H1 (cell line): ENCODE data around the gene CHRNA5. TPM values are rescaled to one million over a fixed set of nuclear protein-coding genes. Genes with fewer than 3 reads are reported as not detected.
"Not testable (repeated sequence)": the region's sequence is repeated elsewhere in the genome, so short reads cannot be mapped to it uniquely, and the experiment has no call there.

Source experiments
- CTCF ChIA-PET: fragments of 300-600 bp; sonication (Branson Sonifier 250); formaldehyde crosslinking; loops from one replicate; lab custom pipeline; 2021; ENCODE audit not compliant: partially characterized antibody; lab: Charles Lee
- POLR2A ChIA-PET: fragments of 300-600 bp; sonication (Branson Sonifier 250); formaldehyde crosslinking; loops from one replicate; lab custom pipeline; 2021; ENCODE audit warnings: inconsistent platforms; ENCODE audit not compliant: partially characterized antibody; lab: Charles Lee
- DNase-seq, 2 experiments: peaks; one replicate each; pipeline versions ENCODE4 v3.0.0 to v3.0.0-alpha.2; 2010 to 2022; ENCODE audit warnings: low spot score in 2 of 2, low read depth in 1 of 2, mixed read lengths in 1 of 2
- FAIRE-seq: peaks from 2 replicates; lab custom pipeline; 2011; peaks lifted over from hg19 to GRCh38; lab: Jason Lieb, UNC
- H2AFZ ChIP-seq: 2 replicates; pipeline ENCODE4 v1.8.1; 2012; ENCODE audit warnings: low read length, inconsistent platforms
- H2AK5ac ChIP-seq: 2 replicates; pipeline ENCODE4 v1.6.1; 2013; ENCODE audit warnings: low read depth, low read length
- H2BK120ac ChIP-seq: replicated peaks from 2 replicates; pipeline ENCODE3; 2013; ENCODE audit warnings: low read depth, low read length, inconsistent platforms
- H2BK12ac ChIP-seq: 2 replicates; pipeline ENCODE4 v1.6.1; 2013; ENCODE audit warnings: low read depth, low read length
- H2BK15ac ChIP-seq: 2 replicates; pipeline ENCODE4 v1.6.1; 2013; ENCODE audit warnings: low read length
- H2BK20ac ChIP-seq: 2 replicates; pipeline ENCODE4 v1.6.1; 2013; ENCODE audit warnings: low read length
- H2BK5ac ChIP-seq: 2 replicates; pipeline ENCODE4 v1.6.1; 2013; ENCODE audit warnings: low read depth, low read length
- H3K14ac ChIP-seq: 2 replicates; pipeline ENCODE4 v1.6.1; 2013; ENCODE audit warnings: inconsistent platforms; ENCODE audit not compliant: insufficient read length
- H3K18ac ChIP-seq: 2 replicates; pipeline ENCODE4 v1.6.1; 2013; ENCODE audit warnings: low read length; ENCODE audit errors: extremely low read depth
- H3K23ac ChIP-seq: 2 replicates; pipeline ENCODE4 v1.6.1; 2013; ENCODE audit warnings: inconsistent platforms; ENCODE audit not compliant: insufficient read length
- H3K23me2 ChIP-seq: 2 replicates; pipeline ENCODE4 v1.6.1; 2013; ENCODE audit warnings: low read depth, low read length
- H3K27ac ChIP-seq: 2 replicates; pipeline ENCODE4 v1.6.1; 2011; ENCODE audit warnings: low read depth, low read length, inconsistent platforms
- H3K27me3 ChIP-seq, 4 experiments: replicated peaks in 1 of 4; 1 replicate in 1 of 4; 2 replicates in 3 of 4; pipeline versions ENCODE4 v1.6.1 to v1.8.1; 2011 to 2013; ENCODE audit warnings: low read length in 3 of 4, mild to moderate bottlenecking in 3 of 4, inconsistent platforms in 2 of 4, mixed read lengths in 2 of 4, moderate library complexity in 1 of 4; ENCODE audit not compliant: control insufficient read depth in 3 of 4, insufficient read depth in 3 of 4; ENCODE audit errors: extremely low read depth in 1 of 4
- H3K36me3 ChIP-seq, 4 experiments: 2 replicates each; pipeline versions ENCODE4 v1.6.1 to v1.8.1; 2011 to 2013; ENCODE audit warnings: mild to moderate bottlenecking in 4 of 4, low read length in 3 of 4, moderate library complexity in 2 of 4, control low read depth in 1 of 4, inconsistent platforms in 1 of 4; ENCODE audit not compliant: insufficient read depth in 4 of 4, control insufficient read depth in 2 of 4
- H3K4ac ChIP-seq: replicated peaks from 2 replicates; pipeline ENCODE3; 2013; ENCODE audit warnings: low read length, low read depth, mixed read lengths, inconsistent platforms; ENCODE audit not compliant: insufficient read length
- H3K4me1 ChIP-seq, 4 experiments: replicated peaks in 1 of 4; 1 replicate in 1 of 4; 2 replicates in 3 of 4; pipeline versions ENCODE4 v1.6.1 to v1.8.1; 2011 to 2013; ENCODE audit warnings: low read length in 3 of 4, inconsistent platforms in 2 of 4, mixed read lengths in 1 of 4; ENCODE audit not compliant: insufficient read depth in 4 of 4, control insufficient read depth in 3 of 4
- H3K4me2 ChIP-seq, 2 experiments: 2 replicates each; pipeline versions ENCODE4 v1.6.1 to v1.8.1; 2011 to 2013; ENCODE audit warnings: low read depth in 2 of 2, low read length in 2 of 2, control low read depth in 1 of 2, inconsistent platforms in 1 of 2, mild to moderate bottlenecking in 1 of 2; ENCODE audit not compliant: insufficient read depth in 1 of 2
- H3K4me3 ChIP-seq, 4 experiments: fragments of 200-600, 300-600 bp in 1 of 4; sonication (generic), shearing (Covaris generic), sonication (Bioruptor Twin) in 1 of 4; 2 replicates each; pipeline versions ENCODE4 v1.5.1 to v1.8.1; 2011 to 2016; ENCODE audit warnings: low read length in 4 of 4, low read depth in 3 of 4, control low read depth in 2 of 4, inconsistent platforms in 2 of 4, mild to moderate bottlenecking in 2 of 4, mixed read lengths in 1 of 4, moderate library complexity in 1 of 4; ENCODE audit not compliant: insufficient read depth in 2 of 4; ENCODE audit errors: extremely low read depth in 1 of 4
- H3K56ac ChIP-seq: replicated peaks from 2 replicates; pipeline ENCODE3; 2013; ENCODE audit warnings: low read depth, mild to moderate bottlenecking, mixed read lengths, low read length, inconsistent platforms; ENCODE audit not compliant: insufficient read length
- H3K79me1 ChIP-seq: 2 replicates; pipeline ENCODE4 v1.6.1; 2013; ENCODE audit warnings: low read depth, low read length, control low read depth
- H3K79me2 ChIP-seq, 2 experiments: 2 replicates each; pipeline versions ENCODE4 v1.6.1 to v1.8.1; 2012 to 2013; ENCODE audit warnings: low read length in 2 of 2, mild to moderate bottlenecking in 2 of 2, inconsistent platforms in 1 of 2; ENCODE audit not compliant: insufficient read depth in 2 of 2, control insufficient read depth in 1 of 2
- H3K9ac ChIP-seq, 4 experiments: replicated peaks in 1 of 4; 1 replicate in 1 of 4; 2 replicates in 3 of 4; pipeline versions ENCODE4 v1.6.1 to v1.8.1; 2011 to 2013; ENCODE audit warnings: low read depth in 3 of 4, low read length in 3 of 4, control low read depth in 2 of 4, mild to moderate bottlenecking in 2 of 4, moderate library complexity in 2 of 4, inconsistent platforms in 1 of 4; ENCODE audit errors: extremely low read depth in 1 of 4
- H3K9me3 ChIP-seq, 2 experiments: 2 replicates each; pipeline versions ENCODE4 v1.6.1 to v1.8.1; 2012 to 2013; ENCODE audit warnings: mild to moderate bottlenecking in 2 of 2, moderate library complexity in 2 of 2, control low read depth in 1 of 2, inconsistent platforms in 1 of 2, low read depth in 1 of 2, low read length in 1 of 2, mixed read lengths in 1 of 2; ENCODE audit not compliant: insufficient read depth in 2 of 2
- H4K20me1 ChIP-seq, 2 experiments: replicated peaks in 1 of 2; 2 replicates each; pipeline versions ENCODE3 to v1.8.1; 2011 to 2013; ENCODE audit warnings: inconsistent platforms in 2 of 2, low read length in 2 of 2, mild to moderate bottlenecking in 1 of 2; ENCODE audit not compliant: insufficient read depth in 2 of 2, control insufficient read depth in 1 of 2
- H4K5ac ChIP-seq: 2 replicates; pipeline ENCODE4 v1.6.1; 2013; ENCODE audit warnings: low read length, low read depth, mixed read lengths, inconsistent platforms; ENCODE audit not compliant: insufficient read length
- H4K8ac ChIP-seq: 2 replicates; pipeline ENCODE4 v1.8.0; 2013; ENCODE audit warnings: mild to moderate bottlenecking, moderate library complexity, low read length, inconsistent platforms; ENCODE audit not compliant: insufficient read depth; ENCODE audit errors: extremely low read depth
- H4K91ac ChIP-seq: replicated peaks from 2 replicates; pipeline ENCODE3; 2013; ENCODE audit warnings: low read length, mixed read lengths, inconsistent platforms; ENCODE audit not compliant: insufficient read length
- WGBS, 2 experiments: shearing (Covaris generic) in 1 of 2; methylation state at CpG; one replicate each; pipeline versions ENCODE4 v1.1.6 to v1.1.7; 2013 to 2015; ENCODE audit warnings: low lambda C conversion rate in 2 of 2, mixed read lengths in 2 of 2, inconsistent platforms in 1 of 2, low coverage in 1 of 2, missing lambda C conversion rate in 1 of 2; ENCODE audit not compliant: insufficient replicate concordance in 2 of 2, insufficient coverage in 1 of 2, insufficient read length in 1 of 2; ENCODE audit errors: extremely low coverage in 1 of 2, missing lambda C conversion rate in 1 of 2; 5-methylcytosine and 5-hydroxymethylcytosine counted together
- polyA plus RNA-seq, 7 experiments: library from polyadenylated mRNA; depleted of rRNA in 3 of 7; stranded (reverse) in 5 of 7; unstranded in 2 of 7; fragments of >200 nt in 5 of 7; fragments of 200-250 nt in 2 of 7; gene quantifications; 1 replicate in 5 of 7; 2 replicates in 1 of 7; 4 replicates in 1 of 7; pipeline versions ENCODE4 v1.2.1 to v1.2.3, GENCODE V29; 2011 to 2013; ENCODE audit warnings: missing spikeins in 2 of 7, mixed read lengths in 2 of 7
- total RNA-seq: library from RNA; stranded (reverse); fragmentation: NEBNext Ultra II Directional; extraction: Animal tissue kit (Norgen Biotek cat#: 25700); gene quantifications from 2 replicates; pipeline ENCODE4 v1.2.1, GENCODE V29; 2021

The CHRNA5 gene
- total and polyA plus RNA-seq, 2 of the 8 experiments (the other 6 are each of a cell fraction or from before 2014, with no cell fraction given): 13.5 to 31.4 TPM

DNA sequence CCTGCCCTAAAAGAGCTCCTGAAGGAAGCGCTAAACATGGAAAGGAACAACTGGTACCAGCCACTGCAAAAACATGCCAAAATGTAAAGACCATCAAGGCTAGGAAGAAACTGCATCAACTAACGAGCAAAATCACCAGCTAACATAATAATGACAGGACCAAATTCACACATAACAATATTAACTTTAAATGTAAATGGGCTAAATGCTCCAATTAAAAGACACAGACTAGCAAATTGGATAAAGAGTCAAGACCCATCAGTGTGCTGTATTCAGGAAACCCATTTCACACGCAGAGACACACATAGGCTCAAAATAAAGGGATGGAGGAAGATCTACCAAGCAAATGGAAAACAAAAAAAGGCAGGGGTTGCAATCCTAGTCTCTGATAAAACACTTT, 44.2 kb downstream of the CHRNA5 start:
- H3K4me1 ChIP-seq, H3K27me3 ChIP-seq, H3K79me1 ChIP-seq, H3K36me3 ChIP-seq, H3K79me2 ChIP-seq, CTCF ChIA-PET, H4K8ac ChIP-seq, H3K23me2 ChIP-seq, H3K18ac ChIP-seq, H3K4me2 ChIP-seq, H3K27ac ChIP-seq, H4K20me1 ChIP-seq, H3K56ac ChIP-seq, H2AK5ac ChIP-seq, H2AFZ ChIP-seq, FAIRE-seq, DNase-seq, H2BK120ac ChIP-seq, H2BK20ac ChIP-seq, H3K9ac ChIP-seq, H2BK12ac ChIP-seq, H3K23ac ChIP-seq, H3K4me3 ChIP-seq, H2BK15ac ChIP-seq, H2BK5ac ChIP-seq, H3K14ac ChIP-seq, H4K91ac ChIP-seq, H3K4ac ChIP-seq, H4K5ac ChIP-seq, POLR2A ChIA-PET: not testable (repeated sequence)
- peaks cover 4 to 12% of the 10 kb centered on the region in 2 experiments; a peak in 1 of 4 replicates for H3K9me3 ChIP-seq
- 84% methylated on average over 3 of the region's 3 CpGs; no CpG with 5 or more reads in 1 of the 2 experiments for WGBS, 2 experiments
